ENCODE results near the gene XRCC5.

XRCC5 gene

GRCh38 chr2:216219861-216220260 lies 110.7 kb downstream of the XRCC5 start:
- TF ChIP-seq, protein P1, sequence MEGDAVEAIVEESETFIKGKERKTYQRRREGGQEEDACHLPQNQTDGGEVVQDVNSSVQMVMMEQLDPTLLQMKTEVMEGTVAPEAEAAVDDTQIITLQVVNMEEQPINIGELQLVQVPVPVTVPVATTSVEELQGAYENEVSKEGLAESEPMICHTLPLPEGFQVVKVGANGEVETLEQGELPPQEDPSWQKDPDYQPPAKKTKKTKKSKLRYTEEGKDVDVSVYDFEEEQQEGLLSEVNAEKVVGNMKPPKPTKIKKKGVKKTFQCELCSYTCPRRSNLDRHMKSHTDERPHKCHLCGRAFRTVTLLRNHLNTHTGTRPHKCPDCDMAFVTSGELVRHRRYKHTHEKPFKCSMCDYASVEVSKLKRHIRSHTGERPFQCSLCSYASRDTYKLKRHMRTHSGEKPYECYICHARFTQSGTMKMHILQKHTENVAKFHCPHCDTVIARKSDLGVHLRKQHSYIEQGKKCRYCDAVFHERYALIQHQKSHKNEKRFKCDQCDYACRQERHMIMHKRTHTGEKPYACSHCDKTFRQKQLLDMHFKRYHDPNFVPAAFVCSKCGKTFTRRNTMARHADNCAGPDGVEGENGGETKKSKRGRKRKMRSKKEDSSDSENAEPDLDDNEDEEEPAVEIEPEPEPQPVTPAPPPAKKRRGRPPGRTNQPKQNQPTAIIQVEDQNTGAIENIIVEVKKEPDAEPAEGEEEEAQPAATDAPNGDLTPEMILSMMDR (IDR thresholded peaks at IDR 0.05): no peak
- no peak for TF ChIP-seq ZFX (IDR thresholded peaks at IDR 0.05; ENCODE audit: borderline replicate concordance)
- H3K27ac ChIP-seq: no peak overlapping the region

DNA sequence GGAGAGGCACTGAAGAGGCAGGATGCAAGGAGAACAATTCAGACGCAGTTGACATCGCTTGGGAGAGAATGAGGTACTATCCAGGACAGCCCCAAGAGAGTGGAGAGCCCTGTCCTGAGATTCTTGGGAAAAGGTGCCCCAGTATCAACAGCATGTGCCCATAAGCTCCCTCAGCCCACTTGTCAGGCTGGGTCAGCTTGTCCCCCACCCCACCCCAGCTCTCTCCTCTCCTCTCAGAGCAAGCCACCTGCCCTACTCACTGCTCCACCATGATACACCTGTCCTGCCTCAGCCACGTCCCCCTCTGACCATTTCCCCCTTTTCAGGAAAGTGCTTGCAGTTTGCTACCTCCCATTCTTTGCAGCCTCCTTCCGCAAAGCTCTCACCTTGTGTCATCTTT lies 111.8 kb downstream of the XRCC5 start:
- H3K27ac ChIP-seq: no peak overlapping the region
- TF ChIP-seq ZFX (IDR thresholded peaks at IDR 0.05; ENCODE audit: borderline replicate concordance): no peak
- TF ChIP-seq, protein P1 (IDR thresholded peaks at IDR 0.05): no peak

GRCh38 chr2:216221811-216222210 lies 112.7 kb downstream of the XRCC5 start:
- no peak overlapping the region for H3K27ac ChIP-seq
- no peak for TF ChIP-seq ZFX (IDR thresholded peaks at IDR 0.05; ENCODE audit: borderline replicate concordance)
- TF ChIP-seq, protein P1 (IDR thresholded peaks at IDR 0.05): no peak

DNA sequence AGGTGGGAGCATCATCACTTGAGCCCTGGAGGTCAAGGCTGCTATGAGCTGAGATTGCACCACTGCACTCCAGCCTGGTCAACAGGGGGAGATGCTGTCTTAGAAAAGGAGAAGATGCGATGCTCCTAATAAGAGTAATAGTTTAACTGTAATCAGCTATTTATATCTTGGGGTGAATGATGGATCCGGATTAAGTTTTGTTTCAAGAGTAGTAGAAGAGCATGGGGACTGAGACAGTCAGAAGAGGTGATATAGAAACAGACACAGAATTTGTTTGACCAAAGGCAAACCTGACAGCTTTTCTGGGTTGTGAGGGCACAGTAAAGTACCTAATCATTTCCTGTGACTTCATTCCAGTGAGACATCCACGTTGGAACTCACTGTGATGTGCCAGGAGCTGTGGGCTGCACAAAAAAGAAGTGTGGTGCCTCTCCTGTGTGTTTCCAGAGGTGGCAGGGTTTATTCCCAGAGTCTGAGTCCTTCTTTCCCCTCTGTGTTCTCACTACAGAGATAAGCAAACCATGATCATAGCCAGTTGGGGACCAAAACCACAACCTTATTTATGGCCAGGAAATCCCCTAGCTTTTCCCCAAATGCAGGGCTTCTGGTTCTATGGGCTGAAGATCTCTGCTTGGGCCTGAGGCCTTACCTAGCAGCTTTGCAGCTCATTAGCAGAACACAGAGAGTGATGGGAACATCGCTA lies 113.7 kb downstream of the XRCC5 start:
- TF ChIP-seq, protein P1 (IDR thresholded peaks at IDR 0.05): no peak
- TF ChIP-seq ZFX (IDR thresholded peaks at IDR 0.05; ENCODE audit: borderline replicate concordance): no peak
- no peak overlapping the region for H3K27ac ChIP-seq

DNA sequence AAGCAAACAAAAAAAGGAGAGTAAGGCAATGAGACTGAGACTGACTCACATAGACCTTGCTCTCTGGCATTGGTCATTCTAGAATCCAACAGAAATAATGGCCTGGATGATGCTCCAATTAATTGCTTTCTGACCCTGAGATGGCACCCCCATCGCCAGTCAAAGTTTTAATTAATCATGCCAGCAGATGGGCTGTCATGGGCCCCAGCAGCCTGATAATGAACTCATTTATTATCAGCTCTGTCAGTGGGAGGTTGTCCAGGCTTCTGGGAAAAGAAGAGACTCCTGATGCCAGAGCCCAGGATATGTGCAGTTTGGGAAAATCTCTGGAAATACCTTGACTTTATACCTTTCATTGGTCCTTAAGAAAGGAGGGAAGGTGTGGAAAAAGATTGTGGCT lies 115.2 kb downstream of the XRCC5 start:
- TF ChIP-seq ZFX (IDR thresholded peaks at IDR 0.05; ENCODE audit: borderline replicate concordance): no peak
- TF ChIP-seq, protein P1 (IDR thresholded peaks at IDR 0.05): no peak
- H3K27ac ChIP-seq: no peak overlapping the region

GRCh38 chr2:216229277-216229914 lies 120.2 kb downstream of the XRCC5 start:
- no peak overlapping the region for H3K27ac ChIP-seq
- TF ChIP-seq ZFX (IDR thresholded peaks at IDR 0.05; ENCODE audit: borderline replicate concordance): no peak
- TF ChIP-seq, protein P1 (IDR thresholded peaks at IDR 0.05): no peak

- TF ChIP-seq, protein P1 (IDR thresholded peaks at IDR 0.05): no peak
- TF ChIP-seq ZFX (IDR thresholded peaks at IDR 0.05; ENCODE audit: borderline replicate concordance): no peak
- no peak overlapping the region for H3K27ac ChIP-seq
Observed at GRCh38 chr2:216231867-216232266, 122.7 kb downstream of the XRCC5 start.
